ENCODE measurements around the gene ARRDC2. TPM values are rescaled to one million over a fixed set of nuclear protein-coding genes. Genes with fewer than 3 reads are reported as not detected.

The ARRDC2 gene
- total and polyA plus RNA-seq, 2 of the 13 experiments (the other 11 are each of a cell fraction or from before 2014, with no cell fraction given): 2.1 to 3.4 TPM

- no peaks in the 10 kb centered on the region for H3K9me3 ChIP-seq (ENCODE audit: low read length)
- ChIA-PET POLR2A (interaction anchor here (0.8 to 2.1 kb wide), 7 partner anchors 8 to 152 kb away, joined by 3 to 10 read pairs (median 3); no protein-coding TSS in a partner anchor), CTCF (ENCODE audit: low intra/inter-chr PET ratio, low total read pairs) (no interaction called here)
- H3K4me1 ChIP-seq (ENCODE audit: insufficient read depth, low read length): peaks cover 61% of the 10 kb centered on the region
- no peaks in the 10 kb centered on the region for H3K79me2 ChIP-seq (ENCODE audit: insufficient read depth, low read length)
- FAIRE-seq (peak; percentile 99), ATAC-seq (peak; percentile 88), DNase-seq (ENCODE audit: low spot score) (peak; percentile 95)
- H4K20me1 ChIP-seq (ENCODE audit: insufficient read depth, low read length): no peaks in the 10 kb centered on the region
- intact Hi-C loops (cut with micrococcal nuclease; ENCODE audit: unreplicated experiment): loop anchor here (1.0 kb wide), 1 partner anchor 9 kb away; no protein-coding TSS in a partner anchor
- 35% methylated on average over 13 of the region's 17 CpGs for WGBS (ENCODE audit: low lambda C conversion rate)
- no TSS peak for BruUV-seq (replicated peaks)
- peak overlapping the region; percentile 54 for H3K4me2 ChIP-seq (ENCODE audit: low read depth, low read length)
- in situ Hi-C loops (cut with HindIII; ENCODE audit: extremely low pct_ligation_motif_present, low pct_unique_long_range_greater_than_20kb): no loop called here
- no peak overlapping the region for H2AFZ ChIP-seq (ENCODE audit: low read length)
- peaks cover 5% of the 10 kb centered on the region in 2 experiments; a peak in 3 of 5 replicates for H3K36me3 ChIP-seq (replicated peaks in 1 of 2; ENCODE audit: control insufficient read depth in 1 of 2, insufficient read depth in 2 of 2, low read length in 2 of 2)
- H3K27me3 ChIP-seq (ENCODE audit: control insufficient read depth in 1 of 2, insufficient read depth in 2 of 2, low read length in 2 of 2): no peaks in the 10 kb centered on the region
- peak overlapping the region; percentile 74 for H3K27ac ChIP-seq (ENCODE audit: extremely low read length, insufficient read depth, low read length)
- H3K4me3 ChIP-seq (replicated peaks in 1 of 3; ENCODE audit: insufficient read depth in 1 of 3, low read depth in 2 of 3, low read length in 3 of 3): peak overlapping the region in 1 of 3 experiments; percentile 32; a peak in 2 of 6 replicates
- H3K9ac ChIP-seq (ENCODE audit: insufficient read depth, low read depth, low read length): peak overlapping the region; percentile 57
- no peak for TF ChIP-seq TP53 (CRISPR knock-in tag; conservative IDR thresholded peaks at IDR 0.05)
- peak; percentile 81 for TF ChIP-seq TBX2 (CRISPR knock-in tag; IDR thresholded peaks at IDR 0.05; ENCODE audit: borderline replicate concordance)
- peak; percentile 32; the same call in 1 of the 2 replicates for TF ChIP-seq ZNF652 (CRISPR knock-in tag; IDR thresholded peaks at IDR 0.05; ENCODE audit: borderline replicate concordance, low read depth)
- TF ChIP-seq NFE2 (CRISPR knock-in tag; IDR thresholded peaks at IDR 0.05): no peak
- TF ChIP-seq THRA (CRISPR knock-in tag; IDR thresholded peaks at IDR 0.05; ENCODE audit: borderline replicate concordance): peak; percentile 98
- peak; percentile 87 for TF ChIP-seq HNF4A (CRISPR knock-in tag; IDR thresholded peaks at IDR 0.05)
- peak; percentile 74 for TF ChIP-seq KAT8 (CRISPR knock-in tag; IDR thresholded peaks at IDR 0.05)
- no peak for TF ChIP-seq ZNF431 (CRISPR knock-in tag; IDR thresholded peaks at IDR 0.05; ENCODE audit: borderline replicate concordance, low read depth)
- TF ChIP-seq ISX (CRISPR knock-in tag; conservative IDR thresholded peaks at IDR 0.05): no peak
- peak; percentile 34 for TF ChIP-seq MAX (IDR thresholded peaks at IDR 0.05)
- no peak for TF ChIP-seq ZNF281 (CRISPR knock-in tag; IDR thresholded peaks at IDR 0.05; ENCODE audit: borderline replicate concordance)
- TF ChIP-seq FOXO4 (CRISPR knock-in tag; conservative IDR thresholded peaks at IDR 0.05): no peak
- TF ChIP-seq DNMT1 (CRISPR knock-in tag; IDR thresholded peaks at IDR 0.05): no peak
- no peak for TF ChIP-seq SP140L (CRISPR knock-in tag; IDR thresholded peaks at IDR 0.05; ENCODE audit: borderline replicate concordance)
- TF ChIP-seq TEAD3 (CRISPR knock-in tag; optimal IDR thresholded peaks at IDR 0.05; ENCODE audit: borderline replicate concordance): peak; percentile 53
- peak; percentile 79; the same call in 1 of the 2 replicates for TF ChIP-seq ZNF709 (CRISPR knock-in tag; IDR thresholded peaks at IDR 0.05)
- no peak for TF ChIP-seq RFX3 (CRISPR knock-in tag; IDR thresholded peaks at IDR 0.05)
These were observed 5.5 kb downstream of the ARRDC2 start for GRCh38 chr19:18013210-18014111.
